Naive thymus-derived CD8-positive, alpha-beta T cell (primary cell): ENCODE measurements around the gene DNAH17. TPM values are rescaled to one million over a fixed set of nuclear protein-coding genes. Genes with fewer than 3 reads are reported as not detected.

Experiments
- ATAC-seq, 2 donors: fragments of 150-1000 bp; cut with Tn5 transposase in 1 of 2; sonication (Bioruptor Pico), chemical (Tn5 transposase) in 1 of 2; 1 replicate in 1 of 2; 2 replicates in 1 of 2; pipeline ENCODE4 v1.10.0; 2021; ENCODE audit warnings: mild to moderate bottlenecking in 2 of 2, moderate library complexity in 2 of 2
- POLR2A ChIA-PET: fragments of 350-600 bp; sonication (Branson Sonifier 250); formaldehyde crosslinking; loops from one replicate; lab custom pipeline; 2021; ENCODE audit warnings: antibody characterized with exemption; lab: Charles Lee
- DNase-seq, 10 donors: peaks; one replicate each; pipeline versions ENCODE4 v3.0.0 to v3.0.0-alpha.2; 2020 to 2022
- H3K27ac Mint-ChIP-seq, 10 donors: one replicate each; pipeline ENCODE4 v1.8.0; 2020 to 2022; ENCODE audit warnings: mild to moderate bottlenecking in 10 of 10, mixed read lengths in 10 of 10, moderate library complexity in 4 of 10, inconsistent platforms in 1 of 10
- H3K27me3 Mint-ChIP-seq, 5 donors: one replicate each; pipeline ENCODE4 v1.8.0; 2021 to 2022; ENCODE audit warnings: mixed read lengths in 5 of 5
- H3K36me3 Mint-ChIP-seq, 3 donors: one replicate each; pipeline ENCODE4 v1.8.0; 2020 to 2022; ENCODE audit warnings: mixed read lengths in 3 of 3, mild to moderate bottlenecking in 2 of 3, inconsistent platforms in 1 of 3
- H3K4me1 Mint-ChIP-seq, 4 donors: one replicate each; pipeline ENCODE4 v1.8.0; 2021 to 2022; ENCODE audit warnings: mixed read lengths in 4 of 4
- H3K4me3 Mint-ChIP-seq, 10 donors: one replicate each; pipeline ENCODE4 v1.8.0; 2020 to 2022; ENCODE audit warnings: mild to moderate bottlenecking in 10 of 10, mixed read lengths in 10 of 10, moderate library complexity in 6 of 10, inconsistent platforms in 1 of 10
- H3K9me3 Mint-ChIP-seq, 9 donors: one replicate each; pipeline ENCODE4 v1.8.0; 2020 to 2022; ENCODE audit warnings: mixed read lengths in 9 of 9, mild to moderate bottlenecking in 3 of 9, inconsistent platforms in 1 of 9, moderate library complexity in 1 of 9
- polyA plus RNA-seq, 3 donors: library from polyadenylated mRNA; unstranded; fragments of 300-500 nt; fragmentation: Illumina TruSeq; gene quantifications; one replicate each; pipeline ENCODE4 v1.2.3, GENCODE V29; 2021
- total RNA-seq, 8 experiments: library from RNA in 2 of 8; stranded (reverse) in 2 of 8; gene quantifications; one replicate each; pipeline ENCODE4 v1.2.3 and lab custom pipeline; 2021 to 2026

DNAH17 gene
- total and polyA plus RNA-seq, 5 experiments from 2014 or later: 0.28 to 0.81 (median 0.38) TPM; not detected in 2

GRCh38 chr17:78613416-78613815 lies 36.2 kb upstream of the DNAH17 start:
- Mint-ChIP-seq H3K36me3 (no peaks in the 10 kb centered on the region), H3K9me3 (no peaks in the 10 kb centered on the region), H3K27me3 (peaks cover 0 to 5% (median 0%) of the 10 kb centered on the region in 5 donors), H3K27ac (no peak overlapping the region), H3K4me1 (peaks cover 0 to 4% (median 0%) of the 10 kb centered on the region in 4 donors), H3K4me3 (no peak overlapping the region)
- POLR2A ChIA-PET: no interaction called here
- ATAC-seq (no peak), DNase-seq (no peak)

- H3K9me3 Mint-ChIP-seq: no peaks in the 10 kb centered on the region
- no peak overlapping the region for H3K27ac Mint-ChIP-seq
- no peaks in the 10 kb centered on the region for H3K4me1 Mint-ChIP-seq
- H3K27me3 Mint-ChIP-seq: peaks cover 0 to 8% (median 1%) of the 10 kb centered on the region in 5 donors
- DNase-seq (no peak), ATAC-seq (no peak)
- POLR2A ChIA-PET: no interaction called here
- no peak overlapping the region for H3K4me3 Mint-ChIP-seq
- no peaks in the 10 kb centered on the region for H3K36me3 Mint-ChIP-seq
Measured at GRCh38 chr17:78611607-78612006, 34.4 kb upstream of the DNAH17 start.

GRCh38 chr17:78610951-78611511 lies 33.8 kb upstream of the DNAH17 start:
- ATAC-seq (no peak), DNase-seq (no peak)
- Mint-ChIP-seq H3K27ac (no peak overlapping the region), H3K27me3 (peaks cover 0 to 8% (median 2%) of the 10 kb centered on the region in 5 donors), H3K9me3 (no peaks in the 10 kb centered on the region), H3K36me3 (no peaks in the 10 kb centered on the region), H3K4me3 (no peak overlapping the region), H3K4me1 (no peaks in the 10 kb centered on the region)
- POLR2A ChIA-PET: no interaction called here

- ATAC-seq (no peak), DNase-seq (no peak)
- POLR2A ChIA-PET: no interaction called here
- Mint-ChIP-seq H3K27ac (no peak overlapping the region), H3K27me3 (peaks cover 0 to 8% (median 3%) of the 10 kb centered on the region in 5 donors), H3K4me1 (no peaks in the 10 kb centered on the region), H3K9me3 (no peaks in the 10 kb centered on the region), H3K36me3 (no peaks in the 10 kb centered on the region), H3K4me3 (no peak overlapping the region)
Measured at GRCh38 chr17:78609191-78609641, 32.0 kb upstream of the DNAH17 start.

GRCh38 chr17:78608804-78609186 lies 31.6 kb upstream of the DNAH17 start:
- no peaks in the 10 kb centered on the region for H3K36me3 Mint-ChIP-seq
- no peaks in the 10 kb centered on the region for H3K4me1 Mint-ChIP-seq
- no peak overlapping the region for H3K4me3 Mint-ChIP-seq
- H3K27ac Mint-ChIP-seq: peak overlapping the region in 1 of 10 donors; percentile 37
- no peak for DNase-seq
- POLR2A ChIA-PET: no interaction called here
- H3K9me3 Mint-ChIP-seq: no peaks in the 10 kb centered on the region
- no peak for ATAC-seq
- H3K27me3 Mint-ChIP-seq: peaks cover 0 to 8% (median 3%) of the 10 kb centered on the region in 5 donors

- no peaks in the 10 kb centered on the region for H3K4me1 Mint-ChIP-seq
- H3K36me3 Mint-ChIP-seq: no peaks in the 10 kb centered on the region
- ATAC-seq: no peak
- peaks cover 0 to 8% (median 3%) of the 10 kb centered on the region in 5 donors for H3K27me3 Mint-ChIP-seq
- no peak overlapping the region for H3K4me3 Mint-ChIP-seq
- no peaks in the 10 kb centered on the region for H3K9me3 Mint-ChIP-seq
- POLR2A ChIA-PET: no interaction called here
- H3K27ac Mint-ChIP-seq: peak overlapping the region in 1 of 10 donors; percentile 37
- no peak for DNase-seq
Measured at GRCh38 chr17:78608122-78608803, 31.1 kb upstream of the DNAH17 start.

- Mint-ChIP-seq H3K36me3 (no peaks in the 10 kb centered on the region), H3K27me3 (peaks cover 0 to 8% (median 3%) of the 10 kb centered on the region in 5 donors), H3K27ac (no peak overlapping the region), H3K9me3 (no peaks in the 10 kb centered on the region), H3K4me1 (no peaks in the 10 kb centered on the region), H3K4me3 (no peak overlapping the region)
- POLR2A ChIA-PET: interaction anchor here (0.6 kb wide), 1 partner anchor 309 kb away, joined by 3 read pairs; no protein-coding TSS in a partner anchor
- DNase-seq (no peak), ATAC-seq (no peak)
Measured at GRCh38 chr17:78607038-78607437, 29.8 kb upstream of the DNAH17 start.

- ATAC-seq: no peak
- POLR2A ChIA-PET: interaction anchor here (0.6 to 0.7 kb wide), 2 partner anchors 46 to 223 kb away, joined by 3 to 4 read pairs; no protein-coding TSS in a partner anchor
- H3K4me3 Mint-ChIP-seq: no peak overlapping the region
- no peak for DNase-seq
- no peaks in the 10 kb centered on the region for H3K9me3 Mint-ChIP-seq
- peaks cover 0 to 8% (median 3%) of the 10 kb centered on the region in 5 donors for H3K27me3 Mint-ChIP-seq
- H3K27ac Mint-ChIP-seq: peak overlapping the region in 1 of 10 donors; percentile 24
- H3K4me1 Mint-ChIP-seq: no peaks in the 10 kb centered on the region
- H3K36me3 Mint-ChIP-seq: no peaks in the 10 kb centered on the region
Measured at GRCh38 chr17:78605886-78606285, 28.7 kb upstream of the DNAH17 start.

GRCh38 chr17:78605429-78605828 lies 28.2 kb upstream of the DNAH17 start:
- ATAC-seq (no peak), DNase-seq (no peak)
- Mint-ChIP-seq H3K36me3 (no peaks in the 10 kb centered on the region), H3K9me3 (no peaks in the 10 kb centered on the region), H3K27ac (no peak overlapping the region), H3K4me1 (no peaks in the 10 kb centered on the region), H3K4me3 (no peak overlapping the region), H3K27me3 (peaks cover 0 to 8% (median 4%) of the 10 kb centered on the region in 5 donors)
- POLR2A ChIA-PET: no interaction called here

- Mint-ChIP-seq H3K27me3 (peaks cover 0 to 11% (median 4%) of the 10 kb centered on the region in 5 donors), H3K4me1 (peaks cover 0 to under 1% (median 0%) of the 10 kb centered on the region in 4 donors), H3K9me3 (no peaks in the 10 kb centered on the region), H3K36me3 (no peaks in the 10 kb centered on the region), H3K4me3 (no peak overlapping the region), H3K27ac (no peak overlapping the region)
- no peak for ATAC-seq
- no peak for DNase-seq
- POLR2A ChIA-PET: no interaction called here
Measured at GRCh38 chr17:78602246-78602645, 25.1 kb upstream of the DNAH17 start.

- Mint-ChIP-seq H3K27me3 (peaks cover 0 to 11% (median 4%) of the 10 kb centered on the region in 5 donors), H3K27ac (no peak overlapping the region), H3K4me3 (no peak overlapping the region), H3K9me3 (no peaks in the 10 kb centered on the region), H3K36me3 (no peaks in the 10 kb centered on the region), H3K4me1 (peaks cover 0 to 2% (median 0%) of the 10 kb centered on the region in 4 donors)
- ATAC-seq (no peak), DNase-seq (no peak)
- POLR2A ChIA-PET: interaction anchor here (0.6 kb wide), 1 partner anchor 56 kb away, joined by 3 read pairs; no protein-coding TSS in a partner anchor
Measured at GRCh38 chr17:78601577-78602190, 24.5 kb upstream of the DNAH17 start.

- POLR2A ChIA-PET: no interaction called here
- H3K4me1 Mint-ChIP-seq: peaks cover 0 to 2% (median 0%) of the 10 kb centered on the region in 4 donors
- H3K9me3 Mint-ChIP-seq: no peaks in the 10 kb centered on the region
- no peak for DNase-seq
- H3K36me3 Mint-ChIP-seq: no peaks in the 10 kb centered on the region
- H3K4me3 Mint-ChIP-seq: no peak overlapping the region
- no peak overlapping the region for H3K27ac Mint-ChIP-seq
- ATAC-seq: no peak
- peaks cover 0 to 13% (median 4%) of the 10 kb centered on the region in 5 donors for H3K27me3 Mint-ChIP-seq
Measured at GRCh38 chr17:78600181-78600721, 23.1 kb upstream of the DNAH17 start.

- POLR2A ChIA-PET: no interaction called here
Measured at GRCh38 chr17:78599419-78599818, 22.2 kb upstream of the DNAH17 start.

More at GRCh38 chr17:78599419-78599818, 22.2 kb upstream of the DNAH17 start:
- Mint-ChIP-seq H3K27me3 (peaks cover 0 to 14% (median 12%) of the 10 kb centered on the region in 5 donors), H3K27ac (no peak overlapping the region), H3K4me1 (peaks cover 0 to 2% (median 0%) of the 10 kb centered on the region in 4 donors), H3K36me3 (no peaks in the 10 kb centered on the region), H3K4me3 (no peak overlapping the region), H3K9me3 (no peaks in the 10 kb centered on the region)
- DNase-seq (no peak), ATAC-seq (no peak)
